ENCODE results near the gene TULP3.

TULP3 gene

GRCh38 chr12:2890388-2891239 is at the start of gene TULP3:
Gene TULP3 (plus strand): TSS chr12:2890891. CDS start chr12:2890948, 57 bp downstream.
- H3K4me3 ChIP-seq (ENCODE audit: low read depth, low read length) = peak within 1 kb of the TSS; percentile 69
- DNase-seq (ENCODE audit: low read depth) = peak; percentile 96
- TF ChIP-seq MYC (IDR thresholded peaks at IDR 0.05; ENCODE audit: low read depth, low read length) = no peak; the same call in none of the 2 replicates
- peak; percentile 43 for TF ChIP-seq POLR2A (IDR thresholded peaks at IDR 0.05; ENCODE audit: extremely low read depth, insufficient read length)
- peak; percentile 66; the same call in 1 of the 2 replicates for TF ChIP-seq MAX (IDR thresholded peaks at IDR 0.05; ENCODE audit: low read depth, low read length)
- no peak for TF ChIP-seq CTCF (IDR thresholded peaks at IDR 0.05; ENCODE audit: low read depth, low read length)

- TF ChIP-seq MYC (IDR thresholded peaks at IDR 0.05; ENCODE audit: low read depth, low read length) (no peak), POLR2A (IDR thresholded peaks at IDR 0.05; ENCODE audit: extremely low read depth, insufficient read length) (no peak), CTCF (IDR thresholded peaks at IDR 0.05; ENCODE audit: low read depth, low read length) (no peak), MAX (IDR thresholded peaks at IDR 0.05; ENCODE audit: low read depth, low read length) (no peak)
- DNase-seq (ENCODE audit: low read depth) = no peak
- no peak overlapping the region for H3K4me3 ChIP-seq (ENCODE audit: low read depth, low read length)
These were observed 49.5 kb upstream of the TULP3 start for GRCh38 chr12:2841056-2841650.

- no peak overlapping the region for H3K4me3 ChIP-seq (ENCODE audit: low read depth, low read length)
- no peak for TF ChIP-seq POLR2A (IDR thresholded peaks at IDR 0.05; ENCODE audit: extremely low read depth, insufficient read length)
- no peak for TF ChIP-seq CTCF (IDR thresholded peaks at IDR 0.05; ENCODE audit: low read depth, low read length)
- TF ChIP-seq MYC (IDR thresholded peaks at IDR 0.05; ENCODE audit: low read depth, low read length) = no peak
- no peak for TF ChIP-seq MAX (IDR thresholded peaks at IDR 0.05; ENCODE audit: low read depth, low read length)
- DNase-seq (ENCODE audit: low read depth) = no peak
These were observed 47.7 kb upstream of the TULP3 start for GRCh38 chr12:2842948-2843347.

- no peak for DNase-seq (ENCODE audit: low read depth)
- no peak overlapping the region for H3K4me3 ChIP-seq (ENCODE audit: low read depth, low read length)
- TF ChIP-seq MAX (IDR thresholded peaks at IDR 0.05; ENCODE audit: low read depth, low read length) (no peak), MYC (IDR thresholded peaks at IDR 0.05; ENCODE audit: low read depth, low read length) (no peak), POLR2A (IDR thresholded peaks at IDR 0.05; ENCODE audit: extremely low read depth, insufficient read length) (no peak), CTCF (IDR thresholded peaks at IDR 0.05; ENCODE audit: low read depth, low read length) (no peak)
These were observed 45.9 kb upstream of the TULP3 start for GRCh38 chr12:2844786-2845185.

- no peak overlapping the region for H3K4me3 ChIP-seq (ENCODE audit: low read depth, low read length)
- no peak for TF ChIP-seq MAX (IDR thresholded peaks at IDR 0.05; ENCODE audit: low read depth, low read length)
- no peak for TF ChIP-seq MYC (IDR thresholded peaks at IDR 0.05; ENCODE audit: low read depth, low read length)
- no peak for TF ChIP-seq CTCF (IDR thresholded peaks at IDR 0.05; ENCODE audit: low read depth, low read length)
- no peak for TF ChIP-seq POLR2A (IDR thresholded peaks at IDR 0.05; ENCODE audit: extremely low read depth, insufficient read length)
- DNase-seq (ENCODE audit: low read depth) = no peak
These were observed 45.4 kb upstream of the TULP3 start for GRCh38 chr12:2845280-2845679.

Data from NB4 (cell line).